Neural progenitor cell (in vitro differentiated cells): ENCODE results near the gene GHR. TPM values are rescaled to one million over a fixed set of nuclear protein-coding genes. Genes with fewer than 3 reads are reported as not detected.

Source experiments
- DNase-seq: peaks from one replicate; pipeline ENCODE4 v3.0.0-alpha.2; 2016; ENCODE audit warnings: low spot score
- H2AFZ ChIP-seq: fragments of 200-600 bp; sonication (generic); replicated peaks from 2 replicates; pipeline ENCODE4 v1.6.1; 2016; ENCODE audit warnings: antibody characterized with exemption
- H3F3A ChIP-seq: fragments of 200-600 bp; sonication (generic); 2 replicates; pipeline ENCODE4 v1.6.1; 2016; ENCODE audit warnings: antibody characterized with exemption, low read depth
- H3K27ac ChIP-seq: fragments of 200-600 bp; sonication (generic); 2 replicates; pipeline ENCODE4 v1.5.1; 2016; ENCODE audit warnings: mild to moderate bottlenecking
- H3K27me3 ChIP-seq: fragments of 200-600 bp; sonication (generic); 2 replicates; pipeline ENCODE4 v1.6.1; 2016; ENCODE audit warnings: mild to moderate bottlenecking, moderate library complexity
- H3K36me3 ChIP-seq: fragments of 200-600 bp; sonication (generic); 2 replicates; pipeline ENCODE4 v1.5.1; 2016
- H3K4me1 ChIP-seq: fragments of 200-600 bp; sonication (generic); 2 replicates; pipeline ENCODE4 v1.6.1; 2016; ENCODE audit warnings: mixed run types
- H3K4me2 ChIP-seq: fragments of 200-600 bp; sonication (generic); 2 replicates; pipeline ENCODE4 v1.6.1; 2016
- H3K4me3 ChIP-seq: fragments of 200-600 bp; sonication (generic); 2 replicates; pipeline ENCODE4 v1.5.1; 2016
- H3K79me2 ChIP-seq: fragments of 200-600 bp; sonication (generic); 2 replicates; pipeline ENCODE4 v1.6.1; 2016; ENCODE audit warnings: low read depth
- H3K9ac ChIP-seq: fragments of 200-600 bp; sonication (generic); 2 replicates; pipeline ENCODE4 v1.6.1; 2016
- H3K9me3 ChIP-seq: fragments of 200-600 bp; sonication (generic); 2 replicates; pipeline ENCODE4 v1.5.1; 2016; ENCODE audit warnings: low read depth
- H4K20me1 ChIP-seq: fragments of 200-600 bp; sonication (generic); 2 replicates; pipeline ENCODE4 v1.6.1; 2016; ENCODE audit warnings: low read depth
- H3K27ac Mint-ChIP-seq: 3 replicates; pipeline ENCODE4 v1.8.0; 2021; ENCODE audit warnings: mixed read lengths
- H3K27me3 Mint-ChIP-seq: 2 replicates; pipeline ENCODE4 v1.8.0; 2022; ENCODE audit warnings: low read depth, mild to moderate bottlenecking, inconsistent platforms, moderate library complexity, mixed read lengths; ENCODE audit not compliant: insufficient read depth
- H3K36me3 Mint-ChIP-seq: 3 replicates; pipeline ENCODE4 v1.8.0; 2021; ENCODE audit warnings: mixed read lengths
- H3K4me1 Mint-ChIP-seq: 3 replicates; pipeline ENCODE4 v1.8.0; 2021; ENCODE audit warnings: mixed read lengths
- H3K4me3 Mint-ChIP-seq: 3 replicates; pipeline ENCODE4 v1.8.0; 2021; ENCODE audit warnings: mild to moderate bottlenecking, moderate library complexity, mixed read lengths
- H3K9me3 Mint-ChIP-seq: 3 replicates; pipeline ENCODE4 v1.8.0; 2020; ENCODE audit warnings: mixed read lengths
- EZH2 ChIP-seq: fragments of 200-600 bp; sonication (generic); IDR thresholded peaks from 2 replicates; pipeline ENCODE4 v1.6.1; 2017; ENCODE audit warnings: antibody characterized with exemption, mild to moderate bottlenecking, moderate library complexity
- EZH2phosphoT487 ChIP-seq: fragments of 200-600 bp; sonication (generic); IDR thresholded peaks from 2 replicates; pipeline ENCODE4 v1.6.1; 2017; ENCODE audit warnings: antibody characterized with exemption
- total RNA-seq: library from RNA; depleted of rRNA; stranded (reverse); fragments of >200 nt; gene quantifications from 2 replicates; pipeline ENCODE4 v1.2.3, GENCODE V29; 2015; ENCODE audit warnings: low replicate concordance
- TF ChIP-seq, protein P1 (sequence below): fragments of 200-600 bp; sonication (generic); IDR thresholded peaks from 2 replicates; pipeline ENCODE4 v1.5.1; 2017; ENCODE audit warnings: antibody characterized with exemption, mild to moderate bottlenecking

Gene GHR
- total RNA-seq, 1 donor from 2014 or later: 0.07 TPM

DNA sequence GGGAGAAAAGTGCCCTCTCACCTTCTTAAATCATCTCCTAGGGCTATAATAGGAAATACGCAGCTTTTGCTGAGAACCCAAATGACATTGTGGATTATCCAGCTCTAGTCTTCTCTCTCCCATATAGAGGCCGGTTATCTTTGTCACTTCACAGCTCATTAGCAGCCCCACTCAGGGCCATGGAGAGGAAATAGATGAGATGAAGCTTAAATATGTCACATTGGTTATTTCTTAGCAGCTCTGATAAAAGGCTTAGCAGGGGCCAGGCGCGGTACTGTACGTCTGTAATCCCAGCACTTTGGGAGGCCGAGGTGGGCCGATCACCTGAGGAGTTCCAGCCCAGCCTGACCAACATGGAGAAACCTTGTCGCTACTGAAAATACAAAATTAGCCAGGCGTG is 90.0 kb downstream of the GHR start:
- no peaks in the 10 kb centered on the region for H3K79me2 ChIP-seq
- no peak for DNase-seq
- no peaks in the 10 kb centered on the region for H4K20me1 ChIP-seq
- no peaks in the 10 kb centered on the region for H3K27me3 Mint-ChIP-seq
- no peak overlapping the region for H3K27ac ChIP-seq
- H3K27ac Mint-ChIP-seq: no peak overlapping the region
- H3K4me3 Mint-ChIP-seq: no peak overlapping the region
- no peak overlapping the region for H2AFZ ChIP-seq
- peaks cover 9% of the 10 kb centered on the region for H3K4me1 ChIP-seq
- no peaks in the 10 kb centered on the region for H3K36me3 Mint-ChIP-seq
- no peak overlapping the region for H3K4me3 ChIP-seq
- no peak overlapping the region for H3K9ac ChIP-seq
- H3K9me3 Mint-ChIP-seq: no peaks in the 10 kb centered on the region
- no peaks in the 10 kb centered on the region for H3K9me3 ChIP-seq
- H3K36me3 ChIP-seq: no peaks in the 10 kb centered on the region
- H3K4me1 Mint-ChIP-seq: peaks cover 9% of the 10 kb centered on the region
- H3K4me2 ChIP-seq: no peak overlapping the region
- H3K27me3 ChIP-seq: no peaks in the 10 kb centered on the region
- no peaks in the 10 kb centered on the region for H3F3A ChIP-seq
- no peak for TF ChIP-seq EZH2
- TF ChIP-seq, protein P1, sequence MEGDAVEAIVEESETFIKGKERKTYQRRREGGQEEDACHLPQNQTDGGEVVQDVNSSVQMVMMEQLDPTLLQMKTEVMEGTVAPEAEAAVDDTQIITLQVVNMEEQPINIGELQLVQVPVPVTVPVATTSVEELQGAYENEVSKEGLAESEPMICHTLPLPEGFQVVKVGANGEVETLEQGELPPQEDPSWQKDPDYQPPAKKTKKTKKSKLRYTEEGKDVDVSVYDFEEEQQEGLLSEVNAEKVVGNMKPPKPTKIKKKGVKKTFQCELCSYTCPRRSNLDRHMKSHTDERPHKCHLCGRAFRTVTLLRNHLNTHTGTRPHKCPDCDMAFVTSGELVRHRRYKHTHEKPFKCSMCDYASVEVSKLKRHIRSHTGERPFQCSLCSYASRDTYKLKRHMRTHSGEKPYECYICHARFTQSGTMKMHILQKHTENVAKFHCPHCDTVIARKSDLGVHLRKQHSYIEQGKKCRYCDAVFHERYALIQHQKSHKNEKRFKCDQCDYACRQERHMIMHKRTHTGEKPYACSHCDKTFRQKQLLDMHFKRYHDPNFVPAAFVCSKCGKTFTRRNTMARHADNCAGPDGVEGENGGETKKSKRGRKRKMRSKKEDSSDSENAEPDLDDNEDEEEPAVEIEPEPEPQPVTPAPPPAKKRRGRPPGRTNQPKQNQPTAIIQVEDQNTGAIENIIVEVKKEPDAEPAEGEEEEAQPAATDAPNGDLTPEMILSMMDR: no peak
- TF ChIP-seq EZH2phosphoT487: no peak

DNA sequence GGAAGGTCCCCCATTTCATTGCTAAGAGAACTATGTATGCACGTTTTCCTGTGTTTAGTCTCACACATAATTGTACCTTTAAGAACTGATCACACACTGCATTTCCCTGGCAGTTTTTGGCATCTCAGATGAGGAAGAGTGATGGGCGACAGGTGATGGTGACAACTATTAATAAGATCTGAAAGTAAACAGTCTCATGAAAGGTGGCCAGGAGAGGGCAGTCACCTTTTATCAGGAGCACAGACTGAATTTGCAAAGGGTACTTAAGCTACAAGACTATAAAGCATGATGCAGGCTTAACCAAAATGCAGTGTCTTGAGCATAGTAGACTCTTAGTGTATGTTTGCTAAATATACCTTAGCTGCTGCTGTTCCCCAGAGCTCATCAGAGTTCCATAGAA is 91.5 kb downstream of the GHR start:
- Mint-ChIP-seq H3K4me1 (peaks cover 5% of the 10 kb centered on the region), H3K4me3 (no peak overlapping the region), H3K9me3 (no peaks in the 10 kb centered on the region), H3K36me3 (no peaks in the 10 kb centered on the region), H3K27ac (no peak overlapping the region), H3K27me3 (no peaks in the 10 kb centered on the region)
- Histone ChIP-seq H3K27me3 (no peaks in the 10 kb centered on the region), H4K20me1 (no peaks in the 10 kb centered on the region), H3K79me2 (no peaks in the 10 kb centered on the region), H3K36me3 (no peaks in the 10 kb centered on the region), H3K9ac (no peak overlapping the region), H3K4me3 (no peak overlapping the region), H3K4me2 (no peak overlapping the region), H3K27ac (no peak overlapping the region), H3K9me3 (no peaks in the 10 kb centered on the region), H3K4me1 (peaks cover 5% of the 10 kb centered on the region), H2AFZ (no peak overlapping the region), H3F3A (no peaks in the 10 kb centered on the region)
- peak; percentile 20 for DNase-seq
- TF ChIP-seq, protein P1: peak; percentile 39
- no peak for TF ChIP-seq EZH2phosphoT487

DNA sequence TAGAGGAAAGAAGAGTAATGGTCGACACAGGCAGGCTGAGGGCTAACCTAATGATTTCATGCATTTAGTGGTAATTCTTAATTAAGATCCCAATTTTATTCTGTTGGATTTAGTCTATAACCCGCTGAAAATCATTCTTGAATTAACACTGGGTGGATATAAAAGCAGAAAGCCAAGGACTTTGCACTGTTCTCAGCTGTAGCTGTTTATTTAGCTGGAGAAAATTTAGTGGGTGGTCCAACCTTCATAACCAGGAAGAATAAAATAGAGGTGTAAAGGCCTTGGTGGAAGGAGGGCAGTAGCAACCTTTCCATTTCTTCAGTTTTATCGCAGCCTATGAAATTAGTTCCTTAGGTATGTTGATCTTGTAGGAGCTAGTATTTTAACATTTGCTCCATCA is 92.3 kb downstream of the GHR start:
- Mint-ChIP-seq H3K27ac (no peak overlapping the region), H3K4me3 (no peak overlapping the region), H3K9me3 (no peaks in the 10 kb centered on the region), H3K4me1 (no peaks in the 10 kb centered on the region), H3K27me3 (no peaks in the 10 kb centered on the region), H3K36me3 (no peaks in the 10 kb centered on the region)
- Histone ChIP-seq H3F3A (no peaks in the 10 kb centered on the region), H3K4me1 (no peaks in the 10 kb centered on the region), H2AFZ (no peak overlapping the region), H3K9ac (no peak overlapping the region), H3K27me3 (no peaks in the 10 kb centered on the region), H3K9me3 (no peaks in the 10 kb centered on the region), H3K36me3 (no peaks in the 10 kb centered on the region), H3K79me2 (no peaks in the 10 kb centered on the region), H4K20me1 (no peaks in the 10 kb centered on the region), H3K4me2 (no peak overlapping the region), H3K4me3 (no peak overlapping the region), H3K27ac (no peak overlapping the region)
- no peak for TF ChIP-seq EZH2
- TF ChIP-seq EZH2phosphoT487: no peak
- TF ChIP-seq, protein P1: no peak
- DNase-seq: no peak
